Measurements from ENCODE around the gene TIAM2.

Gene TIAM2

GRCh38 chr6:155256122-155256795, 261.1 kb downstream of the TIAM2 start:
- TF ChIP-seq CTBP1 (IDR thresholded peaks at IDR 0.05; ENCODE audit: borderline replicate concordance): no peak
- TF ChIP-seq HDGF (IDR thresholded peaks at IDR 0.05; ENCODE audit: borderline replicate concordance): no peak
- no peak for TF ChIP-seq SP1 (IDR thresholded peaks at IDR 0.05)
- TF ChIP-seq TARDBP (IDR thresholded peaks at IDR 0.05): no peak
- no peak for TF ChIP-seq SUZ12 (IDR thresholded peaks at IDR 0.05)
- no peak for TF ChIP-seq FOXM1 (IDR thresholded peaks at IDR 0.05; ENCODE audit: borderline replicate concordance)
- TF ChIP-seq ZNF384 (IDR thresholded peaks at IDR 0.05): no peak
- TF ChIP-seq NFRKB (IDR thresholded peaks at IDR 0.05): no peak
- no peak for TF ChIP-seq PKNOX1 (IDR thresholded peaks at IDR 0.05)
- TF ChIP-seq ELF4 (IDR thresholded peaks at IDR 0.05): no peak
- no peak for TF ChIP-seq ARNT (IDR thresholded peaks at IDR 0.05)
- TF ChIP-seq LEF1 (IDR thresholded peaks at IDR 0.05; ENCODE audit: borderline replicate concordance): no peak
- no peak for TF ChIP-seq BHLHE40 (IDR thresholded peaks at IDR 0.05; ENCODE audit: borderline replicate concordance)
- no peak for TF ChIP-seq L3MBTL2 (conservative IDR thresholded peaks at IDR 0.05)
- no peak for TF ChIP-seq FOXK2 (IDR thresholded peaks at IDR 0.05)
- ChIA-PET POLR2A (no interaction called here), CTCF (no interaction called here)
- no peak for DNase-seq (ENCODE audit: extremely low spot score)

- no peak for TF ChIP-seq FOXK2 (IDR thresholded peaks at IDR 0.05)
- TF ChIP-seq FOXM1 (IDR thresholded peaks at IDR 0.05; ENCODE audit: borderline replicate concordance): no peak
- no peak for TF ChIP-seq ARNT (IDR thresholded peaks at IDR 0.05)
- no peak for TF ChIP-seq CTBP1 (IDR thresholded peaks at IDR 0.05; ENCODE audit: borderline replicate concordance)
- no peak for TF ChIP-seq PKNOX1 (IDR thresholded peaks at IDR 0.05)
- TF ChIP-seq ZNF384 (IDR thresholded peaks at IDR 0.05): no peak
- no peak for TF ChIP-seq SUZ12 (IDR thresholded peaks at IDR 0.05)
- TF ChIP-seq NFRKB (IDR thresholded peaks at IDR 0.05): no peak
- no peak for TF ChIP-seq HDGF (IDR thresholded peaks at IDR 0.05; ENCODE audit: borderline replicate concordance)
- no peak for TF ChIP-seq BHLHE40 (IDR thresholded peaks at IDR 0.05; ENCODE audit: borderline replicate concordance)
- TF ChIP-seq FOXA1 (IDR thresholded peaks at IDR 0.05): no peak
- no peak for TF ChIP-seq ELF4 (IDR thresholded peaks at IDR 0.05)
- ChIA-PET CTCF (interaction anchor here (0.8 to 1.4 kb wide), 3 partner anchors 9 to 41 kb away, joined by 3 read pairs; no protein-coding TSS in a partner anchor), POLR2A (no interaction called here)
- DNase-seq (ENCODE audit: extremely low spot score): no peak
Measured at GRCh38 chr6:155257796-155258195, 262.7 kb downstream of the TIAM2 start.

- ChIA-PET CTCF (interaction anchor here (1.4 kb wide), 1 partner anchor 11 kb away, joined by 3 read pairs; no protein-coding TSS in a partner anchor), POLR2A (no interaction called here)
- TF ChIP-seq SUZ12 (IDR thresholded peaks at IDR 0.05) (no peak), HDGF (IDR thresholded peaks at IDR 0.05; ENCODE audit: borderline replicate concordance) (no peak), ARNT (IDR thresholded peaks at IDR 0.05) (no peak), ELF4 (IDR thresholded peaks at IDR 0.05) (no peak), L3MBTL2 (conservative IDR thresholded peaks at IDR 0.05) (no peak), FOXA1 (IDR thresholded peaks at IDR 0.05) (no peak), FOXM1 (IDR thresholded peaks at IDR 0.05; ENCODE audit: borderline replicate concordance) (no peak), NFRKB (IDR thresholded peaks at IDR 0.05) (no peak), ZNF384 (IDR thresholded peaks at IDR 0.05) (no peak), SP1 (IDR thresholded peaks at IDR 0.05) (no peak), FOXK2 (IDR thresholded peaks at IDR 0.05) (no peak), CTBP1 (IDR thresholded peaks at IDR 0.05; ENCODE audit: borderline replicate concordance) (no peak)
- DNase-seq (ENCODE audit: extremely low spot score): no peak
Measured at GRCh38 chr6:155259204-155259603, 264.1 kb downstream of the TIAM2 start.

GRCh38 chr6:155259897-155260296, 264.8 kb downstream of the TIAM2 start:
- ChIA-PET POLR2A (interaction anchor here (0.5 kb wide), 1 partner anchor 37 kb away, joined by 3 read pairs; no protein-coding TSS in a partner anchor), CTCF (interaction anchor here (1.1 kb wide), 1 partner anchor 29 kb away, joined by 3 read pairs; no protein-coding TSS in a partner anchor)
- DNase-seq (ENCODE audit: extremely low spot score): no peak
- no peak for TF ChIP-seq FOXK2 (IDR thresholded peaks at IDR 0.05)
- TF ChIP-seq TARDBP (IDR thresholded peaks at IDR 0.05): no peak
- no peak for TF ChIP-seq ARNT (IDR thresholded peaks at IDR 0.05)
- no peak for TF ChIP-seq BHLHE40 (IDR thresholded peaks at IDR 0.05; ENCODE audit: borderline replicate concordance)
- no peak for TF ChIP-seq L3MBTL2 (conservative IDR thresholded peaks at IDR 0.05)
- no peak for TF ChIP-seq FOXA1 (IDR thresholded peaks at IDR 0.05)
- no peak for TF ChIP-seq SP1 (IDR thresholded peaks at IDR 0.05)
- no peak for TF ChIP-seq FOXM1 (IDR thresholded peaks at IDR 0.05; ENCODE audit: borderline replicate concordance)
- no peak for TF ChIP-seq ELF4 (IDR thresholded peaks at IDR 0.05)
- TF ChIP-seq SUZ12 (IDR thresholded peaks at IDR 0.05): no peak
- no peak for TF ChIP-seq HDGF (IDR thresholded peaks at IDR 0.05; ENCODE audit: borderline replicate concordance)
- TF ChIP-seq NFRKB (IDR thresholded peaks at IDR 0.05): no peak
- TF ChIP-seq PKNOX1 (IDR thresholded peaks at IDR 0.05): no peak
- no peak for TF ChIP-seq CTBP1 (IDR thresholded peaks at IDR 0.05; ENCODE audit: borderline replicate concordance)
- no peak for TF ChIP-seq LEF1 (IDR thresholded peaks at IDR 0.05; ENCODE audit: borderline replicate concordance)
- no peak for TF ChIP-seq ZNF384 (IDR thresholded peaks at IDR 0.05)

GRCh38 chr6:155260686-155261085, 265.6 kb downstream of the TIAM2 start:
- no peak for DNase-seq (ENCODE audit: extremely low spot score)
- CTCF ChIA-PET: interaction anchor here (1.1 kb wide), 1 partner anchor 28 kb away, joined by 3 read pairs; no protein-coding TSS in a partner anchor
- TF ChIP-seq ZNF384 (IDR thresholded peaks at IDR 0.05): no peak
- no peak for TF ChIP-seq ARNT (IDR thresholded peaks at IDR 0.05)
- TF ChIP-seq NFRKB (IDR thresholded peaks at IDR 0.05): no peak
- no peak for TF ChIP-seq SP1 (IDR thresholded peaks at IDR 0.05)
- TF ChIP-seq FOXK2 (IDR thresholded peaks at IDR 0.05): no peak
- TF ChIP-seq CTBP1 (IDR thresholded peaks at IDR 0.05; ENCODE audit: borderline replicate concordance): no peak
- no peak for TF ChIP-seq FOXA1 (IDR thresholded peaks at IDR 0.05)
- no peak for TF ChIP-seq FOXM1 (IDR thresholded peaks at IDR 0.05; ENCODE audit: borderline replicate concordance)
- TF ChIP-seq PKNOX1 (IDR thresholded peaks at IDR 0.05): no peak
- no peak for TF ChIP-seq LEF1 (IDR thresholded peaks at IDR 0.05; ENCODE audit: borderline replicate concordance)
- TF ChIP-seq HDGF (IDR thresholded peaks at IDR 0.05; ENCODE audit: borderline replicate concordance): no peak
- no peak for TF ChIP-seq ELF4 (IDR thresholded peaks at IDR 0.05)
- TF ChIP-seq TARDBP (IDR thresholded peaks at IDR 0.05): no peak
- no peak for TF ChIP-seq BHLHE40 (IDR thresholded peaks at IDR 0.05; ENCODE audit: borderline replicate concordance)
- no peak for TF ChIP-seq SUZ12 (IDR thresholded peaks at IDR 0.05)
- TF ChIP-seq L3MBTL2 (conservative IDR thresholded peaks at IDR 0.05): no peak
- POLR2A ChIA-PET: no interaction called here

Measured in HEK293T (cell line).